GM19025 (cell line): ENCODE measurements around the gene UTP14C.
"Not testable (repeated sequence)": the region's sequence is repeated elsewhere in the genome, so short reads cannot be mapped to it uniquely, and the experiment has no call there.

Experiments
- ATAC-seq: cut with Tn5 transposase; IDR thresholded peaks from one replicate; pipeline ENCODE4 v1.9.1; 2021; ENCODE audit warnings: mild to moderate bottlenecking, low read depth, moderate library complexity; ENCODE audit not compliant: unreplicated experiment

The UTP14C gene

GRCh38 chr13:52034616-52035226, 10.2 kb downstream of the UTP14C start:
- no peak for ATAC-seq

GRCh38 chr13:52036037-52036436, 11.5 kb downstream of the UTP14C start:
- no peak for ATAC-seq

GRCh38 chr13:52043675-52044074, 19.2 kb downstream of the UTP14C start:
- ATAC-seq, result no peak

- no peak for ATAC-seq
Observed at GRCh38 chr13:52047463-52047862, 23.0 kb downstream of the UTP14C start.

- no peak for ATAC-seq
Observed at GRCh38 chr13:52048516-52048915, 24.0 kb downstream of the UTP14C start.

- ATAC-seq, result no peak
Observed at GRCh38 chr13:52051400-52051799, 26.9 kb downstream of the UTP14C start.

- ATAC-seq, result no peak
Observed at GRCh38 chr13:52053460-52053859, 29.0 kb downstream of the UTP14C start.

- ATAC-seq, result not testable (repeated sequence)
Observed at GRCh38 chr13:52061064-52061463, 36.6 kb downstream of the UTP14C start.

- ATAC-seq, result no peak
Observed at GRCh38 chr13:52061587-52061986, 37.1 kb downstream of the UTP14C start.

GRCh38 chr13:52067237-52067636, 42.7 kb downstream of the UTP14C start:
- no peak for ATAC-seq

- ATAC-seq, result no peak
Observed at GRCh38 chr13:52070929-52071523, 46.5 kb downstream of the UTP14C start.
